M059J (cell line): ENCODE results near the gene HBP1. TPM values are rescaled to one million over a fixed set of nuclear protein-coding genes. Genes with fewer than 3 reads are reported as not detected.
"Not testable (repeated sequence)": the region's sequence is repeated elsewhere in the genome, so short reads cannot be mapped to it uniquely, and the experiment has no call there.

ENCODE experiments used
- DNase-seq: peaks from one replicate; pipeline ENCODE4 v3.0.0-alpha.2; 2012; ENCODE audit warnings: low read depth
- total RNA-seq: library from RNA; depleted of rRNA; stranded (reverse); fragments of >200 nt; shearing (Covaris generic); gene quantifications from 2 replicates; pipeline ENCODE4 v1.2.3, GENCODE V29; 2014; rRNA removed

HBP1 gene
- total RNA-seq, 1 experiment from 2014 or later, result 73.1 TPM

DNA sequence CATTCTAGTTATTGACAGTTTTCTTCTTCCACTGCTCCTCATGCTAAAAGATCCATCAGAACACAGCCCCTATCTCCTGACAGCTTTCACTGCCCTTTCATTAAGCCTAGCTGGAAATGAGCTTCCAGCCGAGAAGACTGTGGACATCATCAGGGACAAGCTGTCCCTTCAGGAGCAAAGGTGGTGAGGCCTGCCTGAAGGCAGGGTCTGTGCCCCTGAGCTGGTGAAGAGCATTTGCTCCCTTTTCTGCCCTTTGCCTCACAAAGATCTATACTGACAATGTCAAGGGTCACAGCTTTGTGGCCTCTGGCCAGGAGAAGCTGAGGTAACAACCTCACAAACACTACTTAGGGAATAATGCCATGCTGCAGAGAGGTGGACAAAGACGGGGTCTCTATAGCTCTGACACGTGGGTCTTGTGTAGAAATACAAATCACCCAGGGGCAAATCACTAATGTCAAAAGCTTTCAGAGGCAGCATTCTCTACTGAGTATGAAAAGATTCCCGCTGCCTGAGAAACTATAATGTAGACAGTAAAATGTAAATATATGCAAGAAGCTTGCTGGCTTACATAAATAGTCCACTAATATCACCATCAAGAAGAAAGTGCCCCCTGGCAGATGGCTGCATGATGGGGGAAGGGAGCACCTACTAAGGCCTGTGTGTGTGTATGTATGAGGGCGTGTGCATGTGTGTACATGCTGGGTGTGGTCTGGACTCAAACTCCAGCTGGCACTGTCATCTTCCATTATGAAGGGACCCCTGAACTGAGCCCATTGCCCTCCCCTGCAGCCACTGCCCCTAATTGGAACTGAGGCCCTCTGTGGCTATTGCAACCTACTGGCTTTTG lies 55.8 kb downstream of the HBP1 start:
- no peak for DNase-seq

DNA sequence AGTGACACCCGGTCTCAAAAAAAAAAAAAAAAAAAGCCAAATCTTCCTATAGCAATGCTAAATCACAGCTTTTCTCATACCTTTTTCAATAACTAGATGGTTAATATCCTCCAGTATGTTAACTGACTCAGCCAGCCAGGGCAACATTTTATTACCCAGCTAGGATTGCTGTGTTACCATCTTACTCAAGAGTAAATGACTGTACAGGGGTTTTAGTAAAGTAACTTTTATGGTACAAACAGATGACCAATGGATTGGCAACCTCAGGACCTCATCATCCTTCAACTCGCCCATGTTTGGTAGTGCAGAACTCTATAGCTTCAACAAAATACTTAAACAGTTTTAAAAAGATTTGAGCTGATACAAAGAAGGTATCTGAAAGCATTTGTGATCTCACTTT lies 59.5 kb downstream of the HBP1 start:
- peak; percentile 5 for DNase-seq

DNA sequence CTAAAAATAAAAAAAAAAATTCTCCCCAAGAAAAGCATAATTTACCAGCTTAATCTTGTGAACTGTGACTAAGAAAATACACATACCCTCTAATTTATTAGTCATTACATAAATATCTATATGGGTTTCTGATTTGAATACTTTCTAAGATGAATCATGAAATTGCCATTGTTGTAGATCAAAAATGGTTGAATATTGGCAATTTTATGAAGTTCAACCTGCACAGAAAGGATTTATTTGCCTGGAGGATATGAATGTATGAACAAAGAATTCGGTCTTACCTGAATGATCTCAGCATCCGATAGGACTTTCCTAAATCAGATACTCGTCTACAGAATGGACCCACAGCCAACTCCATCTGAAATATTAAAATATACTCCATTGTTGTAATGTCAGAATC lies 61.5 kb downstream of the HBP1 start:
- peak; percentile 4 for DNase-seq

DNA sequence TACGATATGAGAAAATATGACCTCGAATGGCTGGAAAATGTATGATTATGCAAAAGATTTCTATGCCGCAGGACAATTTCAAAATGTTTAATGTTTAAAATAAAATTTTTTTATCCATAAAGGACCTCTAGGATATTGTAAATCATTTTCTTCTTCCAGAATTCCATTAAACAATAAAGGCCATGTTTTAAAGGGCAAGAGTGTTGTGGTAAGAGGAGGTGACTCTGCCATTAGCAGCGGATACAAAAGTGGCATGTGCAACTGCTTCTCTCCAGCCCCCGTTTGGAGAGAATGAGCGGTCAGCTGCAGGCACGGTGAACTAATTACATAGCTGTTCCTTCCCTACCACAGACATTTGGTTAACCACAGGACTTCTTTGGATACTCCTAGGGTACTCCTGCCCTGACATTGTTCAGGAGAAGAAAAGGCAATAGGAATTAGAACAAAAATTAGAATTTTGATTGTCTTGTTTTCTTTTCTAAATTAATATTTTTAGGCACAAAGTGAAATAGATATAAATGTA lies 63.8 kb downstream of the HBP1 start:
- peak; percentile 80 for DNase-seq

DNA sequence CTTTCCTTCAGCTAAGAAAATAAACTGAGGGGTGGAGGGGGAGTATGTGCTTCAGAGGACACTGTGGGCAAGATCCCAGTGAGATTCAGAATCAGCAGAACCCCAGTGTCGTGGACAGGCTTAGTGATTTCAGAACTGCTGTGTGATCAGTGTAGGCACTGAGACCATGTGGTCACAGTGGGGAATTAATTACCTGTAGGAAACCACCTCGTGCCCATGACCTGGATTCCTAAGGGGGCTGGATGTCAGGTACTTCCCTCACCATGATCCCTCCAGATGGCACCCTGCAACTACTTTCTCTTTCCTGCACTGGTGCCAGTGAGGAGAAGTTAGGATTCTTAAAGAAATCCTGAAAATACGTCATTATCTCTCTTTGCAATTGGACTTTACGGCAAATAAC lies 64.4 kb downstream of the HBP1 start:
- DNase-seq, result peak; percentile 2

DNA sequence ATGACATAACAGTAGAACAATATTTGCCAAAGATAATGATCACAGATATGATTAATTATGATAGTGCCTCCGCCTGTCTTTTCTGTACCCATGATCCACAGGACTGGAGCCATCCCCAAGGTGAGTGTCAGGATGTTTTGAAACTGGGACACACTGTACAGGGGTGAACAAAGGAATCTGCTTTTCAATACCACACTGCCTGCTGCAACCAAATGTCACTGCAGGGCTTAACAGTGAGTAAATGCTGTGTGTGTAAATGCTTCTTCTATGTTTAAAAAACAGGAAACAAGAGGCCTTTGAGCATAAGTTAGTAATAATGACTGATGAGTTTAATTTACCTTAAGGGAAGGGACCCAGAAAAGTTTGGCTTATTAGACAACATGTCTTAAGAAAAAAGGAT lies 65.2 kb downstream of the HBP1 start:
- no peak for DNase-seq

DNA sequence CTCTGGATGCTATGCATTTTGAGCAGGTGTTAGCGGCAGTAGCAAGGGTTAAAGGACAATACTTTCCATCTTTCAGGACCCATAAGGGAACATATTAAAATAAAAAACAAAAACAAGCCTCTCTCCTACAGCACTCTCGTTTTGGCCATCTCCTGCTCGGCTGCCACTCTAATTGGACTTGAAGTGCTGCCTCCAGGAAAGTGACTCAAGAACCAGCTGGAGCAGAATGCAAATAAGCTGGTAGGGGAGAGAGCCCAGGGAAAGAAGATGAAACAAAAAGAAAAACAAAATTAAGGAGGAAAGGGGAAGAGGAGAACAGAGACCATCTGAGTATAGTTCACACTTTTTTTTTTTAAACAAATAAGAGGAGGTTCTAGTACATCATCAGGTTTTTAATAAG lies 65.6 kb downstream of the HBP1 start:
- DNase-seq, result no peak

DNA sequence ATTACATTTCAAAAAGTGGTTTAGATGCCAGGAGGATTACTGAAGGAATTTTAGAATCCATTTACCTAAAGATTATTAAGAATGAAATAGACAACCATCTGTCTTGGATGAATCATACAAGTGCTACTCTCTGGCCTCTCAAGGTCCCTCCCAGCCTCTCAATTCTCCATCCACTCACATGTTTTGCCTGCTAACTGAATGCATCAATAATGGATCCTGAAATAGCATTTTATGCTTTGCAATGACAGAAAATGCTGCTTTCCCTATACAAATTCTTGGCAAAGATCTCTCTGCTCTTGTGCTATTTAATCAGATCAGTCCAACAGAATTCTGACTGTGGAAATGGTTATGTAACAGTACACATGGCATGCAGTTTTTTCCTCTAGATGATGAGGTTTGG lies 68.1 kb downstream of the HBP1 start:
- no peak for DNase-seq

DNA sequence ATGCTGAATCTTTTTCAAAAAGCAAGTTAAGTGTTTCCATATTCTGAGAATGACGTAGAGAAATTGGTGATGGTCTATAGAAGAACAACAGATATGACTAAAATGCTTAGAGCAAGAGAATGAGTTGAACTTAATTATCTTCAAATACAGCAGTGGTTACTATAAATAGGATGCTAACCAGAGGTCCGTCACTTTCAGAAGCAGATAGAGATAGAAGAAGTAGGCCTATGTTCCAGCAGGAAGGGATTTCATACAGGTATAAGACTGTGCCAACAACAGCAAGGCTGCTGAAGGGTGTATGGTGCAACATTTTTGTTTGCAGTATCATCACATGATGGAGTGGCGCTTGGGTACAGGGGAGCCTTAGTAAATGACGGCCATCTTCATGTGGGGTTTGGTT lies 68.6 kb downstream of the HBP1 start:
- DNase-seq, result no peak

DNA sequence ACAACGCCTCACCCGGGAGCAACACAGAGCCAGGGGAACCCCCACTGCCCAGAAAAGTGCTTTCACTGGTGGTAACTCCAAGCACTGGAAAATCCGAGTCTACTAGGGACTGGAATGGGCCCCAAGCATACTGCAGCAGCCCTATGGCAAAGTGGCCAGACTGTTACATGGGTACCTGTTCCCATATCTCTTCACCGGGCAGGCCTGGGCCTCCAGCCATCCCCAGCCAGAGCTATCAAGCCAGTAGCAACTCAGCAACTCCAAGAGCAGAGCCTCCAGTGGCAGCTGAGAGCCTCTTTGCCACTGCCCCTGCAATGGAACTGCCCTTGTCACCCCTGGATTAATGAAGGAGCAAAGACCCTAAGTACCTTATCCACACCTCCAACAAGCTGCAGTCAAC lies 73.5 kb downstream of the HBP1 start:
- no peak for DNase-seq

DNA sequence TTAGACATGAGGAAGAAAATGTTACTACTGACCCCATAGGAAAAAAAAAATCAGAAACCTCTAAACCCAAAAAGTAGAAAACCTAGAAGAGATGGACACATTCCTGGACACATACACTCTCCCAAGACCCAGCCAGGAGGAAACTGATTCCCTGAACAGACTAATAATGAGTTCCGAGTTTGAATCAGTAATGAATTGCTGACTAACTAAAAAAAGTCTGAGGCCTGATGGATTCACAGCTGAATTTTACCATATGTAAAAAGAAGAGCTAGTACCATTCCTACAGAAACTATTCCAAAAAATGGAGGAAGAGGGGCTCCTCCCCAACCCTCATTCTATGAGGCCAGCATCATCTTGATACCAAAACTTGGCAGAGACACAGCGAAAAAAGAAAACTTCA lies 75.8 kb downstream of the HBP1 start:
- DNase-seq, result no peak

DNA sequence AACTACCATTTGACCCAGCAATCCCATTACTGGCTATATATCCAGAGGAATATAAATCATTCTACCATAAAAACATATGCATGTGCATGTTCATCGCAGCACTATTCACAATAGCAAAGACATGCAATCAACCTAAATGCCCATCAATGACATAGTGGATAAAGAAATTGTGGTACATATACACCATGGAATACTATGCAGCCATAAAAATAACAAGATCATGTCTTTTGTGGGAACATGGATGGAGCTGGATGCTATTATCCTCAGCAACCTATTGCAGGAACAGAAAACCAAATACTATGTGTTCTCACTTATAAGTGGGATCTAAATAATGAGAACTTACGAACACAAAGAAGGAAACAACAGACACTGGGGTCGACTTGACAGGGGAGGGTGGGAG lies 78.0 kb downstream of the HBP1 start:
- not testable (repeated sequence) for DNase-seq

DNA sequence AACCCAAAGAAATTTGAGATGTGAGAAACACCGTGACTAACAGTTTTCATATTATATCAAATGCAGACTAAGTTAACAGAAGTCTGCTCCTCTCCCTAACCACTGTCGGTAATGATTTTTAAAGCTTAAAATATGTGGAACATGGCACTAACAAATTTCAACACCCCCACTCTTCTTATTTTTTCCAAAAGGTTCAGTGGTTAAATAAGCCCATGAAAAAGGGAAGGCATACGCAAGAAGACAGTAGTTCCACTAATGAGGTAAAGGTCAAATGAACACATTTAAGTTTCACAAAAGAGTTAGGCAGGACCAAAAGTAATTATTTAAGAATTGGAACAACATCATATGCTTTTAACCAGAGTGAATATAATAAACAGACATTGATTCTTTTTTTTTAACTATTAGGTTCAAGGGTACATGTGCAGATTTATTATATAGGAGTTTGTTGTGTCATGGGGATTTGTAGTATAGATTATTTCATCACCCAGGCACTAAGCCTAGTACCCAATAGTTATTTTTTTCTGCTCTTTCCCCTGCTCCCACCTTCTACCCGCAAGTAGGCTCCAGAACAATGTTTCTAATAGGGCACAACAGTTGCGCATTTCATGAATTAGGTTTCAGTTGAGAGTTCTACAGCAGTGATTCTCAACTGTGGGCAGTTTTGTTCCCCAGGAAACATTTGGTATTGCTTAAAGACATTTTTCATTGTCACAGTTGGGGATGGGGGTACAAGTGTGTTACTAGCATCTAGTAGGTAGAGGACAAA lies 79.9 kb downstream of the HBP1 start:
- no peak for DNase-seq

DNA sequence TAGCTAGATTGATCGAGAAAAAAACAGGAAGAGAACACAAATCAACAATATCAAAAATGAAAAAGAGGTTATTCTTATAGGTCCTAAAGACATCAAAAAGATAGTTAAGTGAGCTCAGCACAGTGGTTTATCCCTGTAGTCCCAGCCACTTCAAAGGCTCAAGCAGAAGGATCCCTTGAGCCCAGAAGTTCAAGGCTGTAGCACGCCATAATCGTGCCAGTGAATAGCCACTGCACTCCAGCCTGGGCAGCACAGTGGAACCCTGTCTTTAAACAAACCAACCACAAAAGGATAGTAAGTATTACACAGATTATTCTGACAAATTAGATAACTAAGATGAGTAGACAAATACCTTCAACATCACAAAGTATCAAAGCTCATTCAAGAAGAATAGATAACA lies 83.2 kb downstream of the HBP1 start:
- no peak for DNase-seq

Other genes with a start within 250 kb of the HBP1 start
- 7.0 and 7.7 TPM in 2 replicates for gene PRKAR2B, start 124.3 kb upstream of the HBP1 start, total RNA-seq